Hepatocyte (in vitro differentiated cells): Measurements from ENCODE around the gene TCEAL5. TPM values are rescaled to one million over a fixed set of nuclear protein-coding genes. Genes with fewer than 3 reads are reported as not detected.

Experiments
- DNase-seq: peaks from one replicate; pipeline ENCODE4 v3.0.0-alpha.2; 2016; ENCODE audit warnings: low spot score
- H2AFZ ChIP-seq: fragments of 200-600 bp; sonication (generic); 2 replicates; pipeline ENCODE4 v1.6.0; 2016; ENCODE audit warnings: antibody characterized with exemption, mild to moderate bottlenecking
- H3K27ac ChIP-seq: fragments of 200-600 bp; sonication (generic); 2 replicates; pipeline ENCODE4 v1.5.1; 2016; ENCODE audit warnings: mild to moderate bottlenecking
- H3K27me3 ChIP-seq: fragments of 200-600 bp; sonication (generic); 2 replicates; pipeline ENCODE4 v1.6.1; 2016
- H3K36me3 ChIP-seq: fragments of 200-600 bp; sonication (generic); replicated peaks from 2 replicates; pipeline ENCODE4 v1.5.1; 2016; ENCODE audit warnings: low read depth; ENCODE audit not compliant: insufficient read depth
- H3K4me1 ChIP-seq: fragments of 200-600 bp; sonication (generic); 2 replicates; pipeline ENCODE4 v1.5.1; 2016; ENCODE audit warnings: mild to moderate bottlenecking, moderate library complexity; ENCODE audit not compliant: insufficient read depth
- H3K4me2 ChIP-seq: fragments of 200-600 bp; sonication (generic); 2 replicates; pipeline ENCODE4 v1.6.0; 2016
- H3K4me3 ChIP-seq: fragments of 200-600 bp; sonication (generic); 2 replicates; pipeline ENCODE4 v1.5.1; 2016; ENCODE audit warnings: mild to moderate bottlenecking
- H3K79me2 ChIP-seq: fragments of 200-600 bp; sonication (generic); 2 replicates; pipeline ENCODE4 v1.6.0; 2017; ENCODE audit warnings: mild to moderate bottlenecking
- H3K9me2 ChIP-seq: fragments of 200-600 bp; sonication (generic); replicated peaks from 2 replicates; pipeline ENCODE4 v1.6.0; 2017; ENCODE audit warnings: mild to moderate bottlenecking; ENCODE audit not compliant: insufficient read depth
- H3K9me3 ChIP-seq: fragments of 200-600 bp; sonication (generic); 2 replicates; pipeline ENCODE4 v1.5.1; 2016; ENCODE audit warnings: low read depth, mild to moderate bottlenecking
- H4K20me1 ChIP-seq: fragments of 200-600 bp; sonication (generic); 2 replicates; pipeline ENCODE4 v1.6.0; 2016; ENCODE audit warnings: mild to moderate bottlenecking; ENCODE audit not compliant: insufficient read depth, poor library complexity, severe bottlenecking
- CTCF ChIP-seq: fragments of 200-600 bp; sonication (generic); IDR thresholded peaks from 2 replicates; pipeline ENCODE4 v1.5.1; 2016; ENCODE audit warnings: antibody characterized with exemption, mild to moderate bottlenecking; ENCODE audit not compliant: poor library complexity
- EZH2 ChIP-seq: fragments of 200-600 bp; sonication (generic); IDR thresholded peaks from 2 replicates; pipeline ENCODE4 v1.6.1; 2016; ENCODE audit warnings: antibody characterized with exemption, mild to moderate bottlenecking, borderline replicate concordance
- EZH2phosphoT487 ChIP-seq: fragments of 200-600 bp; sonication (generic); IDR thresholded peaks from one replicate; pipeline ENCODE4 v1.6.1; 2018; ENCODE audit warnings: antibody characterized with exemption, mild to moderate bottlenecking, low read depth, moderate library complexity; ENCODE audit not compliant: unreplicated experiment, severe bottlenecking
- WGBS: methylation state at CpG from one replicate; pipeline ENCODE4 v1.1.6; 2016; ENCODE audit warnings: low lambda C conversion rate; ENCODE audit errors: missing lambda C conversion rate; 5-methylcytosine and 5-hydroxymethylcytosine counted together
- polyA plus RNA-seq: library from polyadenylated mRNA; unstranded; fragments of >200 nt; fragmentation: Nextera tagmentation; extraction: Ambion mirVana; gene quantifications from 2 replicates; pipeline ENCODE4 v1.2.1, GENCODE V29; 2016
- total RNA-seq: library from RNA; depleted of rRNA; stranded (reverse); fragments of >200 nt; gene quantifications from 2 replicates; pipeline ENCODE4 v1.2.3, GENCODE V29; 2014

TCEAL5 gene
- total and polyA plus RNA-seq, 2 experiments from 2014 or later, result 0.17 TPM; not detected in 1

DNA sequence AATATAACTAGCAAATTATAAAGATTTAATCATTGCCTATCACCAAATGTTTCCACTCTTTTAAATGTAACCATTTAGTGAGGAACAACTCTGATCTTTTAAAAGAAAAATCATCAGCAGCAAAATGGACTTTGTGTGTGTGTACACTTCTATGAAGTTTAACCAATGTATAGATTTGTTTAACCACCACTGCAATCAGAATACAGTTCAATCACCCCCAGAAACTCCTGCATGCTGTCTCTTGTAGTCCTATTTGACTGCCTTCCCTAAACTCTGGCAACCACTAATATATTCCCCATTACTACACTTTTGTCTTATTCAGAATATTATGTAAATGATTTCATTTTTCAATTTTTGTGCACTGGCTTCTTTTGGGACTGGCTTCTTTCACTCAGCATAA is 19.9 kb downstream of the TCEAL5 start:
- no peak overlapping the region for H3K4me3 ChIP-seq
- H2AFZ ChIP-seq, result no peak overlapping the region
- peaks cover 6% of the 10 kb centered on the region for H3K4me1 ChIP-seq
- no peak overlapping the region for H3K4me2 ChIP-seq
- no peaks in the 10 kb centered on the region for H3K9me2 ChIP-seq
- no peak overlapping the region for H3K27ac ChIP-seq
- H3K9me3 ChIP-seq, result no peaks in the 10 kb centered on the region
- DNase-seq, result no peak
- H3K36me3 ChIP-seq, result no peaks in the 10 kb centered on the region
- H3K27me3 ChIP-seq, result no peaks in the 10 kb centered on the region
- peaks cover 13% of the 10 kb centered on the region for H3K79me2 ChIP-seq
- no peaks in the 10 kb centered on the region for H4K20me1 ChIP-seq
- TF ChIP-seq EZH2phosphoT487 (no peak), CTCF (no peak), EZH2 (no peak)

GRCh38 chrX:103254921-103255493 is 21.5 kb downstream of the TCEAL5 start, which contains the start of gene TCEAL8:
Gene TCEAL8 (minus strand): TSS chrX:103255155. CDS start chrX:103253979, 1,176 bp downstream.
- no peaks in the 10 kb centered on the region for H3K27me3 ChIP-seq
- H3K27ac ChIP-seq, result peak within 1 kb of the TSS; percentile 98
- peaks cover 6% of the 10 kb centered on the region for H3K4me1 ChIP-seq
- peak within 1 kb of the TSS; percentile 69 for H3K4me3 ChIP-seq
- H3K79me2 ChIP-seq, result peaks cover 13% of the 10 kb centered on the region
- TF ChIP-seq CTCF (no peak), EZH2 (no peak), EZH2phosphoT487 (no peak)
- H4K20me1 ChIP-seq, result no peaks in the 10 kb centered on the region
- peak within 1 kb of the TSS; percentile 78 for H2AFZ ChIP-seq
- H3K9me2 ChIP-seq, result no peaks in the 10 kb centered on the region
- H3K9me3 ChIP-seq, result no peaks in the 10 kb centered on the region
- no peaks in the 10 kb centered on the region for H3K36me3 ChIP-seq
- peak within 1 kb of the TSS; percentile 81 for H3K4me2 ChIP-seq
- peak; percentile 89 for DNase-seq
- 34% methylated on average over 22 of the region's 22 CpGs for WGBS

GRCh38 chrX:103254171-103254824 is 22.3 kb downstream of the TCEAL5 start:
- Histone ChIP-seq H3K4me2 (peak overlapping the region; percentile 81), H3K9me2 (no peaks in the 10 kb centered on the region), H3K4me3 (peak overlapping the region; percentile 69), H3K4me1 (peaks cover 6% of the 10 kb centered on the region), H2AFZ (peak overlapping the region; percentile 16), H3K27ac (peak overlapping the region; percentile 98), H3K79me2 (peaks cover 13% of the 10 kb centered on the region), H4K20me1 (no peaks in the 10 kb centered on the region), H3K9me3 (no peaks in the 10 kb centered on the region), H3K36me3 (no peaks in the 10 kb centered on the region), H3K27me3 (no peaks in the 10 kb centered on the region)
- TF ChIP-seq CTCF, result no peak
- TF ChIP-seq EZH2, result no peak
- TF ChIP-seq EZH2phosphoT487, result no peak
- 46% methylated on average over 21 of the region's 22 CpGs for WGBS
- DNase-seq, result peak; percentile 73
